ENCODE data around the gene PCDHGB5. TPM values are rescaled to one million over a fixed set of nuclear protein-coding genes. Genes with fewer than 3 reads are reported as not detected.
"Not testable (repeated sequence)": the region's sequence is repeated elsewhere in the genome, so short reads cannot be mapped to it uniquely, and the experiment has no call there.

Gene PCDHGB5
- total RNA-seq, 2 donors from 2014 or later, result 6.4 to 7.7 TPM

GRCh38 chr5:141402553-141403243, 5.0 kb downstream of the PCDHGB5 start, which contains the start of gene PCDHGA9:
Gene PCDHGA9 (plus strand): TSS chr5:141402778. CDS start chr5:141402953, 175 bp downstream.
- no peak for ATAC-seq
- intact Hi-C loops (cut with DNase I), result loop anchor here in 1 of 2 donors (10.0 kb wide), 1 partner anchor 48 kb away; the partner anchor contains the start of genes PCDHGA4, PCDHGB1 and PCDHGB2
- DNase-seq, result no peak

DNA sequence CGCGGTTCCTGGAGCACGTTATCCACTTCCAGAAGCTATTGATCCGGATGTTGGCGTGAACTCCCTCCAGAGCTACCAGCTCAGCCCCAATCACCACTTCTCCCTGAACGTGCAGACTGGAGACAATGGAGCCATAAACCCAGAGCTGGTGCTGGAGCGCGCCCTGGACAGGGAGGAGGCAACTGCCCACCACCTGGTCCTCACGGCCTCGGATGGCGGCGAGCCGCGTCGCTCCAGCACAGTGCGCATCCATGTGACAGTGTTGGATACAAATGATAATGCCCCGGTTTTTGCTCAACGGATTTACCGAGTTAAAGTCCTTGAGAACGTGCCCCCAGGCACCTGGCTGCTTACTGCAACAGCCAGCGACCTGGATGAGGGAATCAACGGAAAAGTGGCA, 5.6 kb downstream of the PCDHGB5 start:
- intact Hi-C loops (cut with DNase I), result loop anchor here in 1 of 2 donors (10.0 kb wide), 1 partner anchor 49 kb away; the partner anchor contains the start of genes PCDHGA4, PCDHGB1 and PCDHGB2
- ATAC-seq (no peak), DNase-seq (no peak)

DNA sequence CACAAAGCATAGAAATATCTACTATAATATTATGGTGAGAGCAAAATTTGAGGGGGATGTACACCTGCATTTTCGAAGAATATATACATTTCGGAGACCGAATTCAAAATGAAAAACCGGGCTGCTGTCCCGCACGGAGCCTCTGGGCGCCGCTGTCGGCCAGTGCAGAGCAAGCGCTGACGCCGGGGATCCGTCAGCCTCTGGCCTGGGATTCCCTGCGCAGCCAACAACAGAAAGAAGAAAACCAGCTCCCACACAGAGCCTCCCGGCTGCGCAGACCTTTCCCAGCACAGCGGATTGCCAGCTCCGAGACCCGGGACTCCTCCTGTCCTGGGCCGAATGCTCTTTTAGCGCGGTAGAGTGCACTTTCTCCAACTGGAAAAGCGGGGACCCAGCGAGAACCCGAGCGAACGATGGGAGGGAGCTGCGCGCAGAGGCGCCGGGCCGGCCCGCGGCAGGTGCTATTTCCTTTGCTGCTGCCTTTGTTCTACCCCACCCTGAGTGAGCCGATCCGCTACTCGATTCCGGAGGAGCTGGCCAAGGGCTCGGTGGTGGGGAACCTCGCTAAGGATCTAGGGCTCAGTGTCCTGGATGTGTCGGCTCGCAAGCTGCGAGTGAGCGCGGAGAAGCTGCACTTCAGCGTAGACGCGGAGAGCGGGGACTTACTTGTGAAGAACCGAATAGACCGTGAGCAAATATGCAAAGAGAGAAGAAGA, 10.2 kb downstream of the PCDHGB5 start, which contains the start of gene PCDHGB6:
TSS of gene PCDHGB6 (plus strand) at position 232 of the 716 bp plus-strand sequence. CDS start at position 414, 182 bp downstream.
- peak; percentile 86 to 88 for ATAC-seq
- intact Hi-C loops (cut with DNase I), result loop anchor here in 1 of 2 donors (10.0 kb wide), 1 partner anchor 53 kb away; the partner anchor contains the start of genes PCDHGA4, PCDHGB1 and PCDHGB2
- peak; percentile 58 for DNase-seq

- no peak for ATAC-seq
- intact Hi-C loops (cut with DNase I), result loop anchor here (10.0 kb wide), 2 partner anchors 55 to 145 kb away; partner anchors contain the start of genes PCDHGA4 (in 1 of the 2), PCDHGB1 (in 1 of the 2) and PCDHGB2 (in 1 of the 2)
Measured at GRCh38 chr5:141409598-141410306, 12.0 kb downstream of the PCDHGB5 start.

DNA sequence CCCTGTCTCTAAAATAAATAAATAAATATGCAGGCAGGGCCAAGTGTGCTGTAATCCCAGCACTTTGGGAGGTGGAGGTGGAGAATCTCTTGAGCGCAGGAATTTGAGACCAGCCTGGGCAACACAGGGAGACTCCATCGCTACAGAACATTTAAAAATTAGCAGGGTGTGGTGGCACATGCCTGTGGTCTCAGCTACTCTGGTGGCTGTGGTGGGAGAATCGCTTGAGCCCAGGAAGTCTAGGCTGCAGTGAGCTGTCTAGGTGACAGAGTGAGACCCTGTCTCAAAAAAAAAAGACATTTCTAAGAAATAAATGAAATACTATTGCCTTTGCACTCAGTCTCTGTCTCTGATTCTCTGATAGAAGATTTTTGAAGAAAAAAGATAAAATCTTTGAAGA, 13.8 kb downstream of the PCDHGB5 start:
- ATAC-seq, result no peak
- no peak for DNase-seq
- intact Hi-C loops (cut with DNase I), result loop anchor here in 1 of 2 donors (10.0 kb wide), 1 partner anchor 143 kb away; no protein-coding TSS in a partner anchor

More at GRCh38 chr5:141409598-141410306, 12.0 kb downstream of the PCDHGB5 start:
- no peak for DNase-seq

GRCh38 chr5:141412854-141413539, 15.2 kb downstream of the PCDHGB5 start, which contains the start of gene PCDHGA10:
Gene PCDHGA10 (plus strand): TSS chr5:141412987. CDS start chr5:141413176, 189 bp downstream.
- peak; percentile 35 to 68 for ATAC-seq
- intact Hi-C loops (cut with DNase I), result loop anchor here in 1 of 2 donors (10.0 kb wide), 1 partner anchor 142 kb away; no protein-coding TSS in a partner anchor
- DNase-seq, result no peak

GRCh38 chr5:141413540-141414069, 15.9 kb downstream of the PCDHGB5 start:
- DNase-seq (no peak), ATAC-seq (no peak)
- intact Hi-C loops (cut with DNase I), result loop anchor here in 1 of 2 donors (10.0 kb wide), 1 partner anchor 141 kb away; no protein-coding TSS in a partner anchor

DNA sequence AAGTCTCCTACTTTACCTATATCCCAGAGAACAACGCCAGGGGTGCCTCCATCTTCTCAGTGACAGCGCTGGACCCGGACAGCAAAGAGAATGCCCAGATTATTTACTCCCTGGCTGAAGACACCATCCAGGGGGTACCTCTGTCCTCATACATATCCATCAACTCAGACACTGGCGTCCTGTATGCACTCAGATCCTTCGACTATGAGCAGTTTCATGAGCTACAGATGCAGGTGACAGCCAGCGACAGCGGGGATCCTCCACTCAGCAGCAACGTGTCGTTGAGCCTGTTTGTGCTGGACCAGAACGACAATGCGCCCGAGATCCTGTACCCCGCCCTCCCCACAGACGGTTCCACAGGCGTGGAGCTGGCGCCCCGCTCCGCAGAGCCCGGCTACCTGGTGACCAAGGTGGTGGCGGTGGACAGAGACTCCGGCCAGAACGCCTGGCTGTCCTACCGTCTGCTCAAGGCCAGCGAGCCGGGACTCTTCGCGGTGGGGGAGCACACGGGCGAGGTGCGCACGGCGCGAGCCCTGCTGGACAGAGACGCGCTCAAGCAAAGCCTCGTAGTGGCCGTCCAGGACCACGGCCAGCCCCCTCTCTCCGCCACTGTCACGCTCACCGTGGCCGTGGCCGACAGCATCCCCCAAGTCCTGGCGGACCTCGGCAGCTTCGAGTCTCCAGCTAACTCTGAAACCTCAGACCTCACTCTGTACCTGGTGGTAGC, 17.0 kb downstream of the PCDHGB5 start:
- DNase-seq, ATAC-seq: not testable (repeated sequence)
- intact Hi-C loops (cut with DNase I), result loop anchor here (5.0 to 10.0 kb wide), 2 partner anchors 140 to 148 kb away; no protein-coding TSS in a partner anchor

DNA sequence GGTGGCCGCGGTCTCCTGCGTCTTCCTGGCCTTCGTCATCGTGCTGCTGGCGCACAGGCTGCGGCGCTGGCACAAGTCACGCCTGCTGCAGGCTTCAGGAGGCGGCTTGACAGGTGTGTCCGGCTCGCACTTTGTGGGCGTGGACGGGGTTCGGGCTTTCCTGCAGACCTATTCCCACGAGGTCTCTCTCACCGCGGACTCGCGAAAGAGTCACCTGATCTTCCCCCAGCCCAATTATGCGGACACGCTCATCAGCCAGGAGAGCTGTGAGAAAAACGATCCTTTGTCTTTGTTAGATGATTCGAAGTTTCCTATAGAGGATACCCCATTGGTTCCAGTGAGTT, 17.5 kb downstream of the PCDHGB5 start:
- ATAC-seq, DNase-seq: not testable (repeated sequence)
- intact Hi-C loops (cut with DNase I), result loop anchor here (5.0 to 10.0 kb wide), 2 partner anchors 140 to 147 kb away; no protein-coding TSS in a partner anchor

DNA sequence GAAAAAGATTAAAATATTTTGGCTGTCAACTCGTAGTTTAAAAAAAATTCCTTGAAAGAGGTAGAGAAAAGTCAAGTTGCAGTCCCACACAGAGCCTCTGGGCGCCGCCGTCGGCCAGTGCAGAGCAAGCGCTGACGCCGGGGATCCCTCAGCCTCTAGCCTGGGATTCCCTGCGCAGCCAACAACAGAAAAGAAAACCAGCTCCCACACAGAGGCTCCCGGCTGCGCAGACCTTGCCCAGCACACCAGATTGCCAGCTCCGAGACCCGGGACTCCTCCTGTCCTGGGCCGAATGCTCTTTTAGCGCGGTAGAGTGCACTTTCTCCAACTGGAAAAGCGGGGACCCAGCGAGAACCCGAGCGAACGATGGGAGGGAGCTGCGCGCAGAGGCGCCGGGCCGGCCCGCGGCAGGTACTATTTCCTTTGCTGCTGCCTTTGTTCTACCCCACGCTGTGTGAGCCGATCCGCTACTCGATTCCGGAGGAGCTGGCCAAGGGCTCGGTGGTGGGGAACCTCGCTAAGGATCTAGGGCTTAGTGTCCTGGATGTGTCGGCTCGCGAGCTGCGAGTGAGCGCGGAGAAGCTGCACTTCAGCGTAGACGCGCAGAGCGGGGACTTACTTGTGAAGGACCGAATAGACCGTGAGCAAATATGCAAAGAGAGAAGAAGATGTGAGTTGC, 19.9 kb downstream of the PCDHGB5 start, which contains the start of gene PCDHGB7:
TSS of gene PCDHGB7 (plus strand) at position 184 of the 679 bp plus-strand sequence. CDS start at position 367, 183 bp downstream.
- peak; percentile 91 to 95 for ATAC-seq
- peak; percentile 83 for DNase-seq
- intact Hi-C loops (cut with DNase I), result loop anchor here (5.0 to 10.0 kb wide), 2 partner anchors 137 to 145 kb away; no protein-coding TSS in a partner anchor

DNA sequence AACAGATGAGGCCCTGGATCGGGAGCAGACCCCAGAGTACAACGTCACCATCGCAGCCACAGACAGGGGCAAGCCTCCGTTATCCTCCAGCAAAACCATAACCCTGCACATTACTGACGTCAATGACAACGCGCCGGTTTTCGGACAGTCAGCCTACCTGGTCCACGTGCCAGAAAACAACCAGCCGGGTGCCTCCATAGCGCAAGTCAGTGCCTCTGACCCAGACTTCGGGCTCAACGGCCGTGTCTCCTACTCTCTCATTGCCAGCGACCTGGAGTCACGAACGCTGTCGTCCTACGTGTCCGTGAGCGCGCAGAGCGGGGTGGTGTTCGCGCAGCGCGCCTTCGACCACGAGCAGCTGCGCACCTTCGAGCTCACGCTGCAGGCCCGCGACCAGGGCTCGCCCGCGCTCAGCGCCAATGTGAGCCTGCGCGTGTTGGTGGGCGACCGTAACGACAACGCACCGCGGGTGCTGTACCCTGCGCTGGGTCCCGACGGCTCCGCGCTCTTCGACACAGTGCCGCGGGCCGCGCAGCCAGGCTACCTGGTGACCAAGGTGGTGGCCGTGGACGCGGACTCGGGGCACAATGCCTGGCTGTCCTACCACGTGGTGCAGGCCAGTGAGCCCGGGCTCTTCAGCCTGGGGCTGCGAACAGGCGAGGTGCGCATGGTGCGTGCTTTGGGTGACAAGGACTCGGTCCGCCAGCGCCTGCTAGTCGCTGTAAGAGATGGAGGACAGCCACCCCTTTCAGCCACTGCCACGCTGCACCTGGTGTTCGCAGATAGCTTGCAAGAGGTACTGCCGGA, 21.5 kb downstream of the PCDHGB5 start:
- DNase-seq (no peak), ATAC-seq (no peak)
- intact Hi-C loops (cut with DNase I), result loop anchor here (5.0 to 10.0 kb wide), 2 partner anchors 136 to 143 kb away; no protein-coding TSS in a partner anchor

DNA sequence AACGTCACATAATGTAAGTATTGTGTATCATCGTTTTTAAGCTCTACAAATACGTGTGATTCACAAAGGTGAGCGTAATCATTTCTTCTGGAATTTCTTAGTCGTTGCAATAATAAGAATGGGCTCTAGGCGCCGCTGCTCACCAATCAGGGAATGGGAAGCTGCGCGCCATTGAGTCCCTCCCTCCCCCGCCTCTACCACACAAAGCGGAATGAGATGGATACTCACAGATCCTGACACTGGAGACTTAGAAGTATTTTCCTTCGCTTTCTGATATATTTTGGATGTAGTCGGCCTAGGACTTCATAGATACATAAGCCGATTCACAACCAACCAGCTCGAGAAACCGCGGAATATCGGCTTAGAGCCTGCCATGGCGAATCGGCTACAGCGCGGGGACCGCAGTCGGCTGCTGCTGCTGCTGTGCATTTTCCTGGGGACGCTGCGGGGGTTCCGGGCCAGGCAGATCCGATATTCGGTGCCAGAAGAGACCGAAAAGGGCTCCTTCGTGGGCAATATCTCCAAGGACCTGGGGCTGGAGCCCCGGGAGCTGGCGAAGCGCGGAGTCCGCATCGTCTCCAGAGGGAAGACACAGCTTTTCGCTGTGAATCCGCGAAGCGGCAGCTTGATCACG, 23.2 kb downstream of the PCDHGB5 start, which contains the start of gene PCDHGA11:
TSS of gene PCDHGA11 (plus strand) at position 197 of the 634 bp plus-strand sequence. CDS start at position 374, 177 bp downstream.
- peak in 1 of 2 donors; percentile 52 for ATAC-seq
- intact Hi-C loops (cut with DNase I), result loop anchor here in 1 of 2 donors (10.0 kb wide), 1 partner anchor 104 kb away; no protein-coding TSS in a partner anchor
- no peak for DNase-seq

DNA sequence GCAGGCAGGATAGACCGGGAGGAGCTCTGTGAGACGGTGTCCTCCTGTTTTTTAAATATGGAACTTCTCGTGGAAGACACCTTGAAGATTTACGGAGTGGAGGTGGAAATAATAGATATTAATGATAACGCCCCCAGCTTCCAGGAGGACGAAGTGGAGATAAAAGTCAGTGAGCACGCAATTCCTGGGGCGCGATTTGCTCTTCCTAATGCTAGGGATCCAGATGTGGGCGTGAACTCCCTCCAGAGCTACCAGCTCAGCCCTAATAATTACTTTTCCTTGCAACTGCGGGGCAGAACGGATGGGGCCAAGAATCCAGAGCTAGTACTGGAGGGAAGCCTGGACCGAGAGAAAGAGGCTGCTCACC, 23.7 kb downstream of the PCDHGB5 start:
- intact Hi-C loops (cut with DNase I), result loop anchor here in 1 of 2 donors (10.0 kb wide), 1 partner anchor 103 kb away; no protein-coding TSS in a partner anchor
- ATAC-seq, result no peak

GRCh38 chr5:141422742-141423291, 25.1 kb downstream of the PCDHGB5 start:
- DNase-seq (no peak), ATAC-seq (no peak)
- intact Hi-C loops (cut with DNase I), result loop anchor here in 1 of 2 donors (10.0 kb wide), 1 partner anchor 102 kb away; no protein-coding TSS in a partner anchor

More for the DNA sequence above, 23.7 kb downstream of the PCDHGB5 start:
- no peak for DNase-seq
